Astrocyte of the cerebellum (primary cell): ENCODE results near the gene HYLS1.

Source experiments
- DNase-seq: peaks from one replicate; pipeline ENCODE4 v3.0.0-alpha.2; 2011; ENCODE audit warnings: low read depth
- H3K4me3 ChIP-seq: 2 replicates; pipeline ENCODE4 v1.5.1; 2011; ENCODE audit warnings: mild to moderate bottlenecking, low read depth, low read length, moderate library complexity
- in situ Hi-C: cut with HindIII; loops from 2 replicates; pipeline ENCODE4 v1.10.0; 2017; ENCODE audit warnings: low sequenced_read_pairs
- TF ChIP-seq, protein P1 (sequence below): IDR thresholded peaks from 2 replicates; pipeline ENCODE4 v1.5.1; 2012; ENCODE audit warnings: low read length, low read depth, moderate library complexity, mild to moderate bottlenecking; ENCODE audit errors: missing control alignments

The HYLS1 gene

DNA sequence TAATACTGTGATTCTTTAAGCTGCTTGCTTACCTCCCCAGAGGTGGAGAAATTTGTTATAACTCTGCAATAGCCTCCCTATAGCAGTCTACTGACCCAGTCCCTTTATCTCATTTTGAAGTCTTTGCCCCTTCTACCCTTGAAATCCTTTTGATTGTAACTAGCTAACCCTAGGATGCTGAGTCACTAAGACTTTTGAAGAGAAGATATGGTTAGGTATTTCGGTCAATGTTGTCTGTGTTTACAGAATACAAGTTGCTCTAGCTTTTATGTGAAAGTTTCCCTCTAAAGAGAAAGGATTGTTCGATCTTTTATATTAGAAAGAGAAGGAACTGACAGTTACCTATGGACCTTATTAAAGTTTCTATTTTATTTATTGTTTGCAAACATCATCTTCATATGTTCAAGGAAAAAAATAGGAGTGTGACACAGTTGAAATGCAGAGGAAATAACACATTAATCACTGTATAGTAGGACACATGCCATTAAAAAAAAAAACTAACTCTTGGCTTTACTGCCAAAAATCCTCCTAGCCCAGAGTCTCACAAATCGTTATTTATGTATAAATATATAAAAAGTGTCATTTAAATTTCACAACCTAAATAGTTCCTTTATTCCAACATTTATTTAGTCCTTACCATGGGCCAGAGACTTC, 3.1 kb downstream of the HYLS1 start:
- in situ Hi-C loops = loop anchor here (10.0 kb wide), 1 partner anchor 266 kb away; the partner anchor contains the start of gene CHEK1
- DNase-seq = no peak
- H3K4me3 ChIP-seq = no peak overlapping the region
- TF ChIP-seq, protein P1, sequence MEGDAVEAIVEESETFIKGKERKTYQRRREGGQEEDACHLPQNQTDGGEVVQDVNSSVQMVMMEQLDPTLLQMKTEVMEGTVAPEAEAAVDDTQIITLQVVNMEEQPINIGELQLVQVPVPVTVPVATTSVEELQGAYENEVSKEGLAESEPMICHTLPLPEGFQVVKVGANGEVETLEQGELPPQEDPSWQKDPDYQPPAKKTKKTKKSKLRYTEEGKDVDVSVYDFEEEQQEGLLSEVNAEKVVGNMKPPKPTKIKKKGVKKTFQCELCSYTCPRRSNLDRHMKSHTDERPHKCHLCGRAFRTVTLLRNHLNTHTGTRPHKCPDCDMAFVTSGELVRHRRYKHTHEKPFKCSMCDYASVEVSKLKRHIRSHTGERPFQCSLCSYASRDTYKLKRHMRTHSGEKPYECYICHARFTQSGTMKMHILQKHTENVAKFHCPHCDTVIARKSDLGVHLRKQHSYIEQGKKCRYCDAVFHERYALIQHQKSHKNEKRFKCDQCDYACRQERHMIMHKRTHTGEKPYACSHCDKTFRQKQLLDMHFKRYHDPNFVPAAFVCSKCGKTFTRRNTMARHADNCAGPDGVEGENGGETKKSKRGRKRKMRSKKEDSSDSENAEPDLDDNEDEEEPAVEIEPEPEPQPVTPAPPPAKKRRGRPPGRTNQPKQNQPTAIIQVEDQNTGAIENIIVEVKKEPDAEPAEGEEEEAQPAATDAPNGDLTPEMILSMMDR = no peak

DNA sequence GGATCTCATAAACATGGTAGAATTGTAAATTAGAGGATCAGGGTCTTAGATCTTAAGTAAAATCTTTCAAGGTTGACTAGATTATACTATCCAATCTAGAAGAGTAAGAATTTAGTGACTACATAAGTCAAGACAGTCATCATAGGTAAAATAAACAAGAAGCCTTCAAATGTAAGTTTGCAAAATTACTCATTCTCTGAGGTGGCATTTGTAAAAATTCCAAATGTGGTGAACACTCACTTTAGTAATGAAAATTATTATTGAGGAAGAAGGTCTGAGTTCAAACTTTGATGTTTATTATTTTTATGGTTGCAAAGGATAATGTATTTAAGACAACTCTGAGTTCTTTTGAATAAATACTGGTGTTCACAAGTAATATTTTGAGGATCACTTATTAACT, 4.6 kb downstream of the HYLS1 start:
- no peak for DNase-seq
- H3K4me3 ChIP-seq = no peak overlapping the region
- TF ChIP-seq, protein P1 = no peak
- in situ Hi-C loops = loop anchor here (10.0 kb wide), 1 partner anchor 267 kb away; the partner anchor contains the start of gene CHEK1

DNA sequence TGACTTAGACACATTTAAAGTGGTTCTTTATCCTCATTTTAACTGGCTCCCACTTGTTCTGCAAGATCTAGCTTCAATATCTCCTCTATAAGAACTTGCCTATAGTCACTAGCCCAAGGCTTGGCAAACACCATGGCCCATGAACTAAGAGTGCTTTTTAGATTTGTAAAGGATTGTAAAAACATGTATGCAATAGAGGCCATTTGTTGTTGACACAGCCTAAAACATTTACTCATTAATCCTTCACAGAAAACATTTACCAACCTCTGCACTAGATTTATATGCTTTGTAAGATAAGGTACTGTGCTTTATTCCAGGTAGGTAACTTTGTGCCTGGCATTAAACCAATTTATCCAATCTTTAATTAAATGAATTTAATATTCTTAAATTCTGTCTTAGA, 5.5 kb downstream of the HYLS1 start:
- TF ChIP-seq, protein P1 = no peak
- H3K4me3 ChIP-seq = no peak overlapping the region
- DNase-seq = no peak
- in situ Hi-C loops = loop anchor here (10.0 kb wide), 1 partner anchor 268 kb away; the partner anchor contains the start of gene CHEK1

DNA sequence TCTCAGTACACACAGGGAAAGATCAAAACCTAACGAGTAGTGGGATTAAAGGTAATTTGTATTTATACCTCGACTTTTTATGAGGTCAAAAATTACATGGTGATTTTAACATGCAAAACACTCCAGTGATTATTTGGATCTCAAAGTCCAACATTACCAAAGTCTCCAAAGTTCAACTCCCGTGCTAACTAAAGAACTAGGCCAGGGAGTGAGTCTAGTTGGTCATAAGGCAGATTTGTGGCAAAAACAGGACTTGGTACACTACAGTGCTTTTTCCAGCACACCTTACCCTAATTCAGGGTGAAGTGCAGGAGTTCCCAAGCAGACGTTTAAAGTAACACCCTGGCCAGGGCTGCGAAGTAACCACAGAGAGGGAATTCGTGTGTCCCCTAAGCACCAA, 14.4 kb downstream of the HYLS1 start:
- no peak overlapping the region for H3K4me3 ChIP-seq
- no peak for DNase-seq
- TF ChIP-seq, protein P1 = no peak
- in situ Hi-C loops = no loop called here

DNA sequence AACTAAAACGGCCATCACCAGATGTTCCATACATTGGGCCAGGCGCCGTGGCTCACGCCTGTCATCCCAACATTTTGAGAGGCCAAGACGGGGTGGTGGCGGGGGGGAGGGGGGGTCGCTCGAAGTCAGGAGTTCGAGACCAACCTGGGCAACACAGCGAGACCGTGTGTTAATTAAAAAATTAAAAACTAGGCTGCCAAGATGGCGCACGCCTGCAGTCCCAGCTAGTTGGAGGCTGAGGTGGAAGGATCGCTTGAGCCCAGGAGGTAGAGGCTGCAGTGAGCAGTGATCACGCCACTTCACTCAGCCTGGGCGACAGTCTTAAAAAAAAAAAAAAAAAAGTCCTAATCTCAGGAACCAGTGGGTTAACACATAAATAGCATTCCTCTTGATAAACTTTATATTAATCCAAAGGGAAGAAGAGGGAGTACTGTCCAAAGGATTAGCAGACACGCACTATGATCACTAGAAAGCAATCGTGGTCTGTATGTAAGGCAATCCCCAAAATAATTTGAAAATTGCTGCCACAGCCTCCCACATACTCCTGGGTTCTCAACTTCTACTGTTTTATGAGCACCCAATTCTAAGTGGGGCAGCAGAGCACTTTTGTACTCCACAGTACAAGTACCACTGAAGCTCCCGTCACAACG, 14.9 kb downstream of the HYLS1 start:
- DNase-seq = no peak
- TF ChIP-seq, protein P1 = no peak
- in situ Hi-C loops = no loop called here
- peak overlapping the region; percentile 88 for H3K4me3 ChIP-seq

DNA sequence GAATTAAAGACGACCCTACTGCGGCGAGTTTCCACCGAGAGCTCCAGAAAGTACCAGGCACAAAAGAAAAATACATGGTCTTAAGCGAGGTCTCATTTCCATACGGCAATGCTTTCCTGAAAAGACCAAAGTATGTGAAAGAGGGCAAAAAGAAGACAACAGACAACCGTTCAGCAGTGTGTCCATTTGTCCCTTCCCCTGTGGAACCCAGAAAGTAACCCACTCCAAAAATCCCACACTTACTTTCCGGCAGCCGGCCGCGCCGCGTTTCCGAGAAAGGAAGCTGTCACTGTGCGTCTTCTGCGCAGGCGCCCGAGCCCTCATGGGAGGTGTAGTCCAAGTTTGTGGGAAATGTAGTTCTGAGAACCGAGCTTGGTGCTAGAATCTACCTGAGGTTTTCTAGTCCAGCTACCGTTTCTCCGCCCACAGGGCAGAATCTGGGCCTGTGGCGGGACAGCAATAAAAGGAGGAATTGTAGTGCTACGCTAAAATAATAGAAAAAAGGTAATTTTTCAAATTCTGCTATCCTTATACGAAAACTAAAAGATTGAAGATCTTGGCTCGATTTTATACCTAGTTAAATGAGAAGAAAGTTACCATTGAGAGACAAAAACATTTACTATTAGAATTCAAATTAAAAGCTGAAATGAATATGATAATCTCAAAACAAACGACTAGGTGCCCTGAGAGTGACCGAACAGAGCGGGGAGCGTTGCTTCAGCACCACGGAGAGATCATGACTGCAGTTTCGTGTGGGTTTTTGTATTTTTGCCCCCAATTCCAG, 15.7 kb downstream of the HYLS1 start, which contains the start of gene PUS3:
Gene PUS3, minus strand, starts transcription at position 280 of the 784 bp plus-strand sequence. CDS start 6,922 bp downstream, outside the sequence.
- DNase-seq = peak; percentile 58
- TF ChIP-seq, protein P1 = no peak
- in situ Hi-C loops = no loop called here
- H3K4me3 ChIP-seq = peak within 1 kb of the TSS; percentile 88
